IPS-NIHi11 (cell line): ENCODE results near the gene UGGT2.
"Not testable (repeated sequence)": the region's sequence is repeated elsewhere in the genome, so short reads cannot be mapped to it uniquely, and the experiment has no call there.

Experiments
- DNase-seq: peaks from one replicate; pipeline ENCODE4 v3.0.0; 2012; ENCODE audit warnings: mixed read lengths, low spot score

Gene UGGT2

GRCh38 chr13:96053003-96053703, at the start of gene UGGT2:
TSS of gene UGGT2 (minus strand) at chr13:96053401. CDS start at chr13:96053312, 89 bp downstream.
- DNase-seq, result peak; percentile 98

- peak; percentile 11 for DNase-seq
These were observed 47.4 kb upstream of the UGGT2 start for GRCh38 chr13:96100457-96101220.

GRCh38 chr13:96093296-96094006, 40.2 kb upstream of the UGGT2 start:
- no peak for DNase-seq

- DNase-seq, result peak; percentile 33
These were observed 38.2 kb upstream of the UGGT2 start for GRCh38 chr13:96091164-96092117.

- DNase-seq, result peak; percentile 70
These were observed 37.3 kb upstream of the UGGT2 start for GRCh38 chr13:96090240-96091101.

- peak; percentile 81 for DNase-seq
These were observed 36.6 kb upstream of the UGGT2 start, which contains the start of gene HS6ST3 for GRCh38 chr13:96089749-96090239. TSS of gene HS6ST3 (plus strand) at chr13:96090107.

- DNase-seq, result no peak
These were observed 35.9 kb upstream of the UGGT2 start for GRCh38 chr13:96089139-96089538.

GRCh38 chr13:96086736-96087135, 33.5 kb upstream of the UGGT2 start:
- DNase-seq, result no peak

- DNase-seq, result no peak
These were observed 29.4 kb upstream of the UGGT2 start for GRCh38 chr13:96082640-96083039.

- no peak for DNase-seq
These were observed 28.7 kb upstream of the UGGT2 start for GRCh38 chr13:96081888-96082287.

- DNase-seq, result no peak
These were observed 27.5 kb upstream of the UGGT2 start for GRCh38 chr13:96080676-96081075.

GRCh38 chr13:96075953-96076543, 22.8 kb upstream of the UGGT2 start:
- peak; percentile 18 for DNase-seq

GRCh38 chr13:96072392-96072791, 19.2 kb upstream of the UGGT2 start:
- DNase-seq, result peak; percentile 35

GRCh38 chr13:96071504-96071903, 18.3 kb upstream of the UGGT2 start:
- no peak for DNase-seq

- no peak for DNase-seq
These were observed 15.5 kb upstream of the UGGT2 start for GRCh38 chr13:96068729-96069128.

- DNase-seq, result no peak
These were observed 12.6 kb upstream of the UGGT2 start for GRCh38 chr13:96065849-96066248.

GRCh38 chr13:96052656-96053002, 572 bp downstream of the UGGT2 start:
- peak; percentile 35 for DNase-seq

- DNase-seq, result not testable (repeated sequence)
These were observed 1.3 kb downstream of the UGGT2 start for GRCh38 chr13:96051946-96052345.

GRCh38 chr13:96051491-96051890, 1.7 kb downstream of the UGGT2 start:
- DNase-seq, result not testable (repeated sequence)

GRCh38 chr13:96050955-96051354, 2.2 kb downstream of the UGGT2 start:
- DNase-seq, result not testable (repeated sequence)
